CD1c-positive myeloid dendritic cell (primary cell): ENCODE measurements around the gene TPRG1.
A peak's percentile ranks its signal among the peaks of the same experiment; 100 is the strongest.

Source experiments
- DNase-seq: peaks from one replicate; pipeline ENCODE4 v3.0.0-alpha.2; 2016; ENCODE audit errors: extremely low spot score

The TPRG1 gene

DNA sequence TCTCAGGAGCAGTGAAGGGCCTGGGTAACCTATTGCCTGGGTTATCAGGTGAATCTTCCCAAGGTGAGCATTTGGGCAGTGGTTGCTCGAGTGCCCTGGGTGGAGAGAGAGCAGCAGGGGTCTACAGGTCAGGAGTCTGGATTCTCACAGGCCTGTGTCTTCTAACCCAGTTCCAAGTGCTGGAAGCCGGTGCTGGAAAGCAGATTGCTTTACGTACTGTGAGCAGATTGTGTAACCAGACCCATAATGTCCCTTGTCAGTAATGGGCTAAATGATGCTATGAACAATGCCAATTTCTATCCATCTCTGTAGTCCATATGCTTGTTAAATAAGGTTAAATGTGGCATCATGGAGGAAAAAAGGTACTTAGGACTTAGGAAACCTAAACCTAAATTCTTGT, 106.5 kb downstream of the TPRG1 start:
- no peak for DNase-seq

DNA sequence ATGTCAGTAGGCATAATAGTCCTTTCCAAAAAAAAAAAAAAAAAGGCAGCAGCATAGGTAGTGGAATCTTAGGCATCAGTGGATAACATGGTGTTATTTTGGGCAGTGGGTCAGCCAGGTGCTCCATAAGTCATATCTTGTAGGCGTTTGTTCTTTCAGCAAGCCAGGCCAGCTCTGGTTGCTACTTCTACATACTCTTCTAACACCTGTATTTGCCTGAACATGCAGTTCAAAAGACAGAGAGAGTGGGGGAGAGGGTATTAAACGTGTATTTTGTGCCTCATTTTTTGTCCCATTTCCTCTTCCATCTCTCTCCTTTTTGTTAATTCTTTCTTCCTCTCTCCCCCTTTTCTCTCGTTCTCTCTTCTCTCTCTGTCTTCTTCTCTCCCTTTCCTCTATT, 110.4 kb downstream of the TPRG1 start:
- no peak for DNase-seq

DNA sequence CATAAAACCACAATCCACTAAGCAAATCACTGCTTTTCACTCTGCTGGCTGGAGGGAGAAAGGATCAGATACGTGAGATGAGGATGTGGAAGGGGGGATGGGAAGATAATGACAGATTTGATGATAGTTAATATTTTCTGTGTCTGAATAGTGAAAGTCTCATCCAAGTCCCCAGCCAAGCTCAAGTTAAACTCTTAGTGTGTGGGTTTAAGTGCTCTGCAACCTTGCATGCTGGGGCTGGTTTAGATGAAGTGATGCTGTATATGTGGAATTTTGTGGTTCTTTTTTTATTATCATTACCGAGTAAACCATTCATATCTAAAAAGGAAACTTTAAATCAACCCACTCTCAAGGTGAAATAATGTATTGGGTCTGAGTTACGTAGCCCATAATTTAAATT, 111.0 kb downstream of the TPRG1 start:
- no peak for DNase-seq

DNA sequence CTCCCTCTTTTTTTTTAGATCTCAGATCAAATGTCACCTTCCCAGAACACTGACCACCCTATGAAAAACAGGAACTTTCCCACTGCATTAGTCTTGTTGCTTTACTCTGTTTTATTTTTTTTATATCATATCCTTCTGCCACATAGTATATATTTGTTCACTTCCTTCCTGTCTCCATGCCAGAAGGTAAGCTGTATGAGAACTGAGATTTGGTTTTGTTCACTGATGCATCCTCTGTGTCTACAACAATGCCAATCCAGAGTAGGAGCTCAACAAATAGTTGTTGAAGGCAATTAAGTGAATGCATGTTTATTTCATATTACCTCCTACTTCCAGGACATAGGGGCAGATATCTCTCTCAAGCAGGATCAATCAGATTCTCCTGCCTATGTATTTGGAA, 114.4 kb downstream of the TPRG1 start:
- DNase-seq: no peak

DNA sequence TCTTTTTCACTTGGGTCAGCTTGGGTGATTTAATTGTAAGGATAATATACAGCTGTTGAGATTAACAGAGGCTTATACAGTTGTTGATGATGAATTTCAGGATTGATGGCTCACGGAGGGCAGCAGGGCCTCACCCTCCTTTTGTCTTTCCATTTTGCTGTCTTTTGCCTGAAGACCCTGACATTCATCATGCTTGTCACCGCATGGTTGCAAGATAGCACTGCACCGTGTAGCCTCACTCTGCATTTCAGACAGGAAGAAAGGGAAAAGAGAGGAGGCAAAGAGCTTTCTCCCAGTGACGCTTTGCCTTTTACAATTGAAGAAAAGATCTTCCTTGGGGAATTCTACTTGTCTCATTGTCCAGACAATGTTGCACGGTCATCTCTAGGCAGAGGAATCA, 115.1 kb downstream of the TPRG1 start:
- no peak for DNase-seq

DNA sequence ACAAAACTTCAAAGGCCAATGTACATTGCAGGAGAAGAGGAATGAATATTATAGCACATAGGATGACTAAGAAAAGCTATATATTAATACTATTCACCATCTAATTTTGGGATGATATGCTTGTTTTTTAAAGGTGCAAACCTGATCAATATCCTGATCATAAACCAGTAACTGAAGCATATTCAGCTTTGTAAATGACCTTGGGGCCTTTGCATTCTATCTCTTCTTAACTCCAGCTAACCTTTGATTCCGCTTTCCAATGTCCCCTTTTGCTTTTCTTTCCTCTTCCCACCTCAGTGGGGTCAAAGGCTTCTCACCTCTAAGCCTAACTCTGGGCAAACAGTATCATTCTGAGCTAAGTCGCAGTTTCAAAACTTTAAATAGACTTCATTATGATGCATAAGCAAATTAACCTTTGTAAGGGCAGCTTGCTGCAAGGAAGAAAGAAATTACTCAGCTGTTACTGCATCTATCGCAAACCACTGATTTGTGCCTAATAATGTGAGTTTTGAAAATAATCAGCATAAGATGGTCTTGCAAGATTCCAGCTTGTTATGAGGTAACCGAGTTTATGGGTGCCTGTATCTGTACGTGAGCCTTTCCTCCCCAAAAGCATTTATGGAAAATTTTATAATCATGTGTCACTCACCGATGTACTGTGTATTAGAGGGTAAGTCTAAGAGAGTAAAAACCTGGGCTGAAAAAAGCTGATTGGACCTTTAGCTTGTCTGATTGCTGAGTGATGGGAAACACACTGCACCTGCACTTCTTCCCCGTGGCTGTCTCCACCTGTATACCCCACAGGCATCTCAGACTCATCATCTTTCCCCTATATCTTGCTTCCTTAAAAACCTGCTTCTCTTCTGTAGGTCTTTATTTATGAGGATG, 116.8 kb downstream of the TPRG1 start:
- no peak for DNase-seq

DNA sequence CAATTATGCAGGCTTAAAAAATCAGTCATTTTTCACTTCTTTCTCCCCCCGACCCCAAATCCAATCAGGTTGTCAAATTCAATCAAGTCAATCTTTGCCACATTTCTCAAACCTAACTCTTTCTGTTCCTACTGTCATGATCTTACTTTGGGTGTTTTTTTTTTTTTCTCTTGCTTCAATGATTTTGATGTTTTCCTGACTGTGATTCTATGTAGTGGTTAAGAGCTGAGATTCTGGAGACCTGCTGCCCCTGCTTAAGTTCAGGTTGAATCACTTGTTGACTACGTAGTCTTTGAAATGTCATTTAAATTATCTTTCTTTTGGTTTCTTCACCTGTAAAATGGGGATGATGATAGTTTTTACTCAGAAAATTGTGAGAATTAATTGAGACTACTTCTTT, 117.5 kb downstream of the TPRG1 start:
- no peak for DNase-seq

DNA sequence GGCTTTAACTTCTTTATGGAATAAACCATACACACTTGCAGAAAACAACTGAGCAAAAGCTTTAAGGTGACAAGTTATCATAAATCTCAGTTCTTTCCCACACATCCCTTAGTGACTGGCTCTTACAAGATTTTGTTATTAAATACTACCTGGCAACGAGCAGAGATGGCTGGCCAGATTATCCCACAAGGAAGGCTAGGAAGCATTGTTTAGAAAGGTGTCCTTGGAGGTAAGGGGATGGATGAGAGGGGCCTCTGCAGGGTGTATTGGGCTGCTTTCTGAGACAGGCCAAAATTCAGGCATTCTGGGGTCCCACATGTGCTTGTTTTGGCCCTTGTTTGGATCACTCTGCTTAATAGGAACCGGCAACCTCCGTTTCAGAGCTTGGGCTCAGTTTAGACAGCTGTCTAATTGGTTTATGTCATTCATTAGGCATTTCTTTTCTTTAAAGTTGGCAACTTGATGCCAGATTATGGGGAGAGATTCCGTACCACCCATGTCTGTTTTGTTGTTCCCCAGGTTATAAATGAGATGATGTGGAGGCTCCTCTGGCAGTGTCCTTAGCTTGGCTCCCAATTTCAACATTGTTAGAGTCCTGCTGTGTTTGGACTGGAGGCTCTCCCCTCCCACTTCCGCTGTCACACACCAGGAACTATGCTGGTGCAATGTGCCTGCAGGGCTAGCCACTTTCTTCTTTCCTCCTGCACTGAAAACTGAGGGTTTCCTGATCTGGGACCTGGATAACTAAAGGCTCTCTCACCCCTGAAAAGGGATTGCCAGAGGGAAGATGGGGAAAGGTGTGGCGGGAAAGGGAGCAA, 121.1 kb downstream of the TPRG1 start:
- DNase-seq: no peak

DNA sequence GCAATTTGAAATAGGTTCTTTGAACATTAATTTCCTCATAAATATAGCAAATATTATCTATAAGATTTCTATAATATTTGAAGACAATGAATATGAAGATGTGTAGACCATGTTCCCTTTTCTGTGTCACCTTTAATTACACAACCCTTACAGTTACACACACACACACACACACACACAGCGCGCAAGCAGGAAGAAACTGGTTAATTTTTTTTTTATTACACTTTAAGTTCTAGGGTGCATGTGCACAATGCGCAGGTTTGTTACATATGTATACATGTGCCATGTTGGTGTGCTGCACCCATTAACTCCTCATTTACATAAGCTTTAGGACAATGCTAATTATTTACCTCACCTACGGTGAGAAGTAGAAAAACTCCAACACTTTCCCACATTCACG, 122.9 kb downstream of the TPRG1 start:
- DNase-seq: no peak

DNA sequence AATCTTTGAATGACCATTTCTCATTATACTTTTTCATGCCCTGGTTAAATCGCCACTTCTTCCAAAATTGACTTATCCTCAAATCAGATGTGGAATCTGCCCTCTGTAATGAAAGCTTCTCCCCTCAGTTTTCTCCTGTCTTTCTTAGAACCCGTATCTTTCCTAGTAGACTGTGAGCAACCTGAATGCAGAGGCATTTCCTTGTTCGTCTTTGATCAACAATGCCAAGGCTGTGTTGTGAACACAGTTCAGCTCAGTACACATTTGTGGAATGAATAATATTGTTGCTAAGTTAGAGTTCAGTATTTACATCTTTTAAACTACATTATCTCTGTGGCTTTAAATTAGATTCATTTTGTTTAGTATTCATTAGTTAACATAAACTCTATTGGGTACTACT, 123.3 kb downstream of the TPRG1 start:
- no peak for DNase-seq

DNA sequence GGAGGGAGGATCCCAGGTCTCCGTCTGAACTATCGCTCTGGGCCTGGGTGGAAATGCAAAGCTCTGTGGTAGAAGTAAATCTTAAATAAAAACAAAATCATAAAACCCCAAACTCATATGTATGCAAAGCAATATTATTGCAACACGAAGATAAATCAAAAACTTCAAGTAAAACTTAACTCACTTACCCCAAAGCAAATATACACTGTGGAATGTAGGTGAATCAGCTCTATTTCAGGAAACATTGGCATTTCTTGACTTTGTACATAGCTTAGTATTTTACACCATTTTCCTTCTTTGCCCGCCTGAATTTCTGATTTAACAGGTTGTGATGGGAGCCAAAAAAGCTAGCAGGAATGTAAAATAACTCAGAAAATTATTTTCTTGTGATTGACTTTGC, 126.2 kb downstream of the TPRG1 start:
- DNase-seq: no peak

DNA sequence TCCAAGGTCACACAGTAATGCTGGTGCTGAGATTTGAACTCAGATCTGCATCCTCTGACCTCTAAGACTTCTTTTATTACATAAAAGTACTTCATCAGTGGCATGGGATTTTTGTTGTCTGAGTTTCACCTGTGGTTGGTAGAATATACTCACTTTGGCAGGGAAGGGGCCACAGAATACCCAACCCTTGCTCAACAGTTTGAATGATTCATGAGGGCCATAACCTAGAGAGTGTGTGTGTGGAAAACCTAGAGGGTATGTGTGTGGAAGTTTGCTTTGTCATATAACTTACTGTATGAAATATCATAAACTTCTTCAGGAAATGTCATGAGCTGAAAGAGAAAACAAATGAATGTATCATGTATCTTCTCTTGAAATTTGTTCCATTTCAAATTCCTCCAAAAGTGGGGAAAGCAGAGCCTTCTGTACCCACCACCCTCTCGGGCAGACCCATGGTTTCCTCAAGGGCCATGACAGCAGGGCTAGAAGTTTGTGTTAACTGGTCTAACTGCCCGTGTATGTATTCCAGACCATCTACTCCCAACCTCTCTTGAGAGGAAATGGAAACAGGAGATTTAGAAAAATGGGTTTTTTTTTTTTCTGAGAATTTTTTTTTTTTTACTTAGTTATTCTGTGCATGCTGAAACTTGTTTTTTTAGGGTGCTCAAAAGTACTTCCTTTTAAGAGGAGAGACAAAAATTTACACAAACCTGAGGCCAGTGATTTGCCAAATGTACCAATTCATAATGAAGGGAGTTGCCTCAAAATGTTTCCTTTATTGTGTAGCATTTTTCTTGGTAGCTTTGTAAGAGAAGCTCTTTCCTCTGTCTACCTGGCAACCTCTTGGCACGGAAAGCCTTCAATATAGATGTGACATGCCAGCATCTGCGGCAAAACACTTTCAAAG, 127.0 kb downstream of the TPRG1 start:
- DNase-seq: no peak

DNA sequence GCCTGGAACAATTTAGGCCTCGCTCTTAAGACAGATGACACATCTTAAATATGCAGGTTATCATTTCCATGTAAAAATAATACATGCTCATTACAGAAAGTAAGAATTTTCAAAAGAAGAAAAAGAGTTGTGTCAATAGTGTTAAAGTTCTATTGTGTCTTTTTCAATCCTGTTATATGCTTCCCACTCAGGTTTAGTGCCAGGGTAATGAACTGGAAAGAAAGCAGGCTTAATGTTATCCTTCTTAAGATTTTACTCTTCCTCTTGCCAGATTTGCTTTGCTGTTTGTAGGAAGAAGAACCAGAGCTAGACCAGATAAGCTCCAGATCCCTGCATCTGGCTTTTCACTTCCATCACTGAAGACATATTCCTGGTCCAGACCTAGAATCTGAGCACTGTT, 128.6 kb downstream of the TPRG1 start:
- no peak for DNase-seq

DNA sequence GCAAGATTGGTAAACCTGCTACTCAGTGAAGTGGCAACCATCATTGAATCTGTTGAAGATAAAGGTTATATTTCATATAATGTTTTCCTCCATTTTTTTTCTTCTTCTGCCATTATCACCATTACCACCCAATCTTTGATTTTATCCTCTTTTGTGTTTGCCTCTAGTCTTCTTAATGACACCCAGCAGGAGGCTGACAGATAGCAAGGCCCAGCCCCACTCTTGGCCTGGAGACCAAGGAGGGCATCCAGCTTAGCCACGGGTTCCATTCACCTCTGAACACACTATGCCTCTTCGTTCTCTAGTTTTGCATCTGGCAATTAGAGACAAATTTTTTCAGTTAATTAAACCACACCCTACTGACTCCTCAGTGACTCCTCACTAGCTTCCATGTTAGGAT, 129.7 kb downstream of the TPRG1 start:
- DNase-seq: no peak

DNA sequence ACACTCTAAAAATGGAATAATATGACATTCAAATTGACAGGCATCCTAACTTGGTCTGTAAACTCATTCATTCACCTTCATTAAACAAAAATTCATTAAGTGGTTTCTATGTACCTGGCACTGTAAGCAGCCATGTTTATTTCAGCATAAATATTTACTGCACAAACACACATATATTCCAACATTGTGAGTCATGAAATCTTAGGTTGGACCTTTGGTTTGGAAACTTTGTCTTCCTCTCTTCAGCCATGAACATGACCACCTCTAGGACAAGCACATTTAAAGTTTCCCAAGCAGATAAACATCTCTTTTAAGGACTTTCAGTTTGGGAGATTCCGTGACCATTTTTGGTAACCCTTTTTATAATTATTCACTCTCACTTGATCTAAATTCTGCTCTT, 131.8 kb downstream of the TPRG1 start:
- no peak for DNase-seq

DNA sequence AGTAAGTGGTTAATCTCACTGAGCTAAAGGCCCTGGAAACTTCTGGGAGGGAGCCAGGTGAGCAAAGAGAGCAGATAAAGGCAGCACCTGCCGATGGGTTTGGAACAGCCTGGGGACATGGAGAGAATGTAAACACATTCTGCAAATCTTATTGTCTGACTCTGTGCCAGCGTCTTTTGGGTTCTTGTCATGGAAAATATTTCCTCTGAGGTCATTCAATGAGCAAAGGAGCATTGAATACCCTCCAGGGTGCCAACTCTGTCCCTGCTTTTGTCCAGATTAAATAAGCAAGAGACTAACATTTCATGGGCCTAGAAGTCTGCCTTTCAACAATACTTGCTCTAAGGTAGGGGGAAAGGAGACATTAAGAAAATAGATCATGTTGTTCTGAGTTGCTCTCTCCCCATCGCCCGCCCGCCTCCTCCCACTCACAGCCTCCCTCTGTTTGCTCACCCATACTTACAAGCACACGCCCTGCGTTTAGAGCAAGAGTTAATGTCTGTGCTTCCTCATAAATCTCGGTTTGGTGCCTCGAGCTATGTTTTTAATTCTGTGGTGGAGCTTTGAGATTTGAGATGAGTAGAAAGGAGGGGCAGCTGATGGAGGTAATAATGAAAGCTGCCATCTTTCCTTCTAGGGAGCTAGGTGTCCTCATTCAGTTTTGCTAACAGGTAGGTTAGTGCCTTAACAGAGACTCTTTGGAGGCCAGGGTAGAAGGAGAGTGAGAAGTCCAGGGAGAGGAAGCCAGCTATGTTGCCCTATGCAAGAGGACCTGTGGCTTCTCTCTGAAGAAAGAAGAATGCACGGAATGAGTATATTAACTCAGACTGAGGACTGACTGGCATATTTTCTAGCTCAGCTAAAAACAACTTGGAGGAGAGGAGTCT, 132.9 kb downstream of the TPRG1 start:
- DNase-seq: no peak

DNA sequence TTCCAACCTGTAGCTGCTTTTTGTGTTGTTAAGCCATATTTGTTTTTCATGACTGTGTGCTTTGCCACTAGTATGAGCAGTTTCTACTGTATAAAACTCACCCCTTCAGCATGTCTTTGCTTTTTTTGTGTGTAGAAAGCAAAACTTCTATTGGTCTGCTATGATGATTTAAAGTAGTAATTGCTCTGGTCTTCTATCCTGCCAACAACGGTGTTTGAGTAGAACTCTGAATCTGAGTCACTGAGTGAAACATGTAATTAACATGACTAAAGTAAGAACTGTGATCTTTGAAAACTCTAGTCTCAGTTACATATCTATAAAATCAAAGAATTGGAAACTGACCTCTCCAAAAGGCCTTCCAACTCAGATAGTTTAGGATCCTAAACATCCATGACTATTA, 133.6 kb downstream of the TPRG1 start:
- no peak for DNase-seq

DNA sequence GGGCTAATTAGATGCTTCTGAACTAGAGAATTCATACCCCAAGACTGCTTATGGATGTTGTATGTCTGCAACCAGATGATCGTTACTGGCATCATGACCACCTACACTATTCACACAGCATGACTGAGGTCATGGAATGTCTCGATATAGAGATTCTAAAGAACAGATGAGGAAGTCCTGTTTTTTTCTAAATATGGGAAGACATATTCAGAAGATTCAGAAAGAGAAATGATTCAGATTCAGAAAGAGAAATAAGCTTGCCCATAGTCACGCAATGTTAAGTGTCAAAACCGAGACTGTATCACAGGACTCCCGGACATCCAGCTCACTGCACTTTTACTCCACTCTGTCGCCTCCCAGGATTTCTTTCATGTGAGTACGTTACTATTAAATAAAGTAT, 136.2 kb downstream of the TPRG1 start:
- DNase-seq: peak; percentile 32

DNA sequence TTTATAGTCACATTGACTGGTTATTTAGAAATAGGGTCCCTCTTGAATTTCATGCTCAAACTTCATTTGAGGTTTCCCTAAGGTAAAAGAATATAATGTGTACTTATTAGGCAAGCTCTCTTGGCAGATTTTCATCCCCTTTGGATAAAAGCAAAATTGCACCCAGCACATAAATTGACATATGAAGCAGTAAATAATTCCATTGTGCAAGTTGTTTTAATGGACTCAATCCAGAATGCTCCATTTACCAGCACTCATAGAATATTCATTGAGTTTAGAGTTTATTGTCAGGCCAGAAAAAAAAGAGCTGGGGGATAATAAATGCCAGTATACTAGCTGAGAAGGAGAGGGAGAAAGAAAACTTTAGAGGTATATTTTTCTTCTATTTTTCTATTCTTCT, 136.8 kb downstream of the TPRG1 start:
- no peak for DNase-seq

DNA sequence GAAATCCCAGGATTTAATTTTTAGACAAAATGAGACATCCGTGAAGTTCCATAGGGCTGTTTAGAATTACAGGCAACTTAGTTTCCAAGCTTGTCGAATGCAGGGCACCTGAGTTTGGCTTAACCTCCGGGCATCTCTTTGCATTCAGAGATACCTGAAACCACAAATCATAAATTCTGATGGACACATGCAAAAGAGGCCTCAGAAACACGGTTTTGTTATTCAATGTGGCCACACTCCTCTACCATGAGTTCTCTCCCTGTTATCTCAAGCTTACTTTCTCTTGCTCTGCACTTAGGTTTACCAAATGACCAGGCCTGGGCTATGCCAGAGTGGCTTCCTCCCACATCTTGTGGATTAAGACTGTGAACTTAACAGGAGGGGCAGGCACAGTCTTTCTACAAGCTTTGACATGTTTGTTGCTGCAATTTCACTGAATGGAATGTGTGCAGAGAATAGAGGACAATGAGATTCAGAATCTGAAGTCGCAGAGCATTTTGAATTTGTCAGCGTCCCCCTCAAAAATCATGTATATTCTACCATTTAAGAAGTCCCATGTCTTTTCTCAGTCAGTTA, 137.7 kb downstream of the TPRG1 start:
- DNase-seq: no peak

DNA sequence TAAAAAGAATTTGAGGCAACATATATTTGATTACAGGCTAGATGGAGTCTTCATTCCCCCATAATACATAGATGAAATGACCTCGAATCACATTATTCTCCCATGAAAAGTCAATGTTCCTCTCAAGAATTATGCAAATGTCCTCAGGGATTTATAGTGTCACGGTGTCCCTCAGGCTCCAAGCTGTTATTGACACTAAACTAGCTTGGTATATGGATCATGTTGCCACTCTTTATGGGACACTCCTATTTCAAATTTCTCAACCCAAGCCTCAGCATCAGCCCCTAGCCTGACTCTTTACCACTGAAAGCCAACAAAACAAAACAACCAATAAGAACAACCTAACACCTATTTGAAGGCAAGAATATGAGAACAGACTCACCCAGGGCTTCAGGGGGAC, 139.8 kb downstream of the TPRG1 start:
- no peak for DNase-seq
